Activated B cell treated with CpG ODN at 0.5 μM for 24 hours (primary cell): Measurements from ENCODE around the gene NKX6-2. TPM values are rescaled to one million over a fixed set of nuclear protein-coding genes. Genes with fewer than 3 reads are reported as not detected.
"Not testable (repeated sequence)": the region's sequence is repeated elsewhere in the genome, so short reads cannot be mapped to it uniquely, and the experiment has no call there.

Experiments
- ATAC-seq: fragments of 200-7000 bp; cut with Tn5 transposase; one replicate; pipeline ENCODE4 v1.10.0; 2021; ENCODE audit warnings: low read depth, mild to moderate bottlenecking, moderate library complexity
- CTCF ChIA-PET: fragments of 350-600 bp; sonication (Branson Sonifier 250); formaldehyde crosslinking; loops from one replicate; lab custom pipeline; 2021; ENCODE audit warnings: antibody characterized with exemption; lab: Charles Lee
- POLR2A ChIA-PET: fragments of 350-600 bp; sonication (Branson Sonifier 250); formaldehyde crosslinking; loops from one replicate; lab custom pipeline; 2021; ENCODE audit warnings: antibody characterized with exemption; lab: Charles Lee
- DNase-seq: peaks from one replicate; pipeline ENCODE4 v3.0.0; 2022
- H3K27ac Mint-ChIP-seq: one replicate; pipeline ENCODE4 v1.8.0; 2020; ENCODE audit warnings: mixed read lengths
- H3K27me3 Mint-ChIP-seq: one replicate; pipeline ENCODE4 v1.8.0; 2021; ENCODE audit warnings: mixed read lengths
- H3K36me3 Mint-ChIP-seq: one replicate; pipeline ENCODE4 v1.8.0; 2021; ENCODE audit warnings: low read depth, mixed read lengths
- H3K4me1 Mint-ChIP-seq: one replicate; pipeline ENCODE4 v1.8.0; 2021; ENCODE audit warnings: mixed read lengths
- H3K4me3 Mint-ChIP-seq: one replicate; pipeline ENCODE4 v1.8.0; 2020; ENCODE audit warnings: mild to moderate bottlenecking, mixed read lengths
- H3K9me3 Mint-ChIP-seq: one replicate; pipeline ENCODE4 v1.8.0; 2020; ENCODE audit warnings: mixed read lengths
- intact Hi-C: fragments of 100-400 bp; cut with micrococcal nuclease; formaldehyde crosslinking; loops from one replicate; pipeline ENCODE4 v1.15.1; 2024
- total RNA-seq: library from RNA; stranded (reverse); gene quantifications from 2 replicates; pipeline ENCODE4 v1.2.3, GENCODE V29; 2022
- TF ChIP-seq, protein P1 (sequence below): fragments of 200-600 bp; IDR thresholded peaks from one replicate; pipeline ENCODE4 v1.8.0; 2022; ENCODE audit warnings: antibody characterized with exemption, mild to moderate bottlenecking

NKX6-2 gene
- total RNA-seq, 1 donor from 2014 or later: not detected

DNA sequence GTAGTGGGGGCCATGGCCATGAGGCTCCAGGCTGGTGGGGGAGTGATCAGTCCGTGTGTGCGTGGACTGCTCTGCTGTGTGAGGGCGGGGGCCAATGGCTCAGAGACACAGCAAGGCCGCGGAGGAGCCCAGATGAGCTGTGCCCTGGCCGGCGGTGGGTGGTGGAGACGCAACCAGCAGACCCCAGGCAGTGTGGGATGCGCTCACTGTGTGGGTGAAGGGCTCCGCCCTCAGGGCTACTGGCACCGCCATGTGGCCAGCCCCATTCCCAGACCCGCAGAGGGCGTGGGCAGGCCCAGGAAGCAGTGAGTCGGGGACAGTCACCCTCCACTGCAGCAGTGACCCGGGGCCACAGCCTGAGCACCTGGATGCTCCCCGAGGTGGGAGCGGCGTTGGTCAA lies 9.1 kb downstream of the NKX6-2 start:
- intact Hi-C loops: no loop called here
- Mint-ChIP-seq H3K4me3 (no peak overlapping the region), H3K27me3 (no peaks in the 10 kb centered on the region), H3K9me3 (no peaks in the 10 kb centered on the region), H3K27ac (no peak overlapping the region), H3K36me3 (peaks cover 49% of the 10 kb centered on the region), H3K4me1 (no peaks in the 10 kb centered on the region)
- ChIA-PET POLR2A (no interaction called here), CTCF (no interaction called here)
- no peak for DNase-seq
- TF ChIP-seq, protein P1, sequence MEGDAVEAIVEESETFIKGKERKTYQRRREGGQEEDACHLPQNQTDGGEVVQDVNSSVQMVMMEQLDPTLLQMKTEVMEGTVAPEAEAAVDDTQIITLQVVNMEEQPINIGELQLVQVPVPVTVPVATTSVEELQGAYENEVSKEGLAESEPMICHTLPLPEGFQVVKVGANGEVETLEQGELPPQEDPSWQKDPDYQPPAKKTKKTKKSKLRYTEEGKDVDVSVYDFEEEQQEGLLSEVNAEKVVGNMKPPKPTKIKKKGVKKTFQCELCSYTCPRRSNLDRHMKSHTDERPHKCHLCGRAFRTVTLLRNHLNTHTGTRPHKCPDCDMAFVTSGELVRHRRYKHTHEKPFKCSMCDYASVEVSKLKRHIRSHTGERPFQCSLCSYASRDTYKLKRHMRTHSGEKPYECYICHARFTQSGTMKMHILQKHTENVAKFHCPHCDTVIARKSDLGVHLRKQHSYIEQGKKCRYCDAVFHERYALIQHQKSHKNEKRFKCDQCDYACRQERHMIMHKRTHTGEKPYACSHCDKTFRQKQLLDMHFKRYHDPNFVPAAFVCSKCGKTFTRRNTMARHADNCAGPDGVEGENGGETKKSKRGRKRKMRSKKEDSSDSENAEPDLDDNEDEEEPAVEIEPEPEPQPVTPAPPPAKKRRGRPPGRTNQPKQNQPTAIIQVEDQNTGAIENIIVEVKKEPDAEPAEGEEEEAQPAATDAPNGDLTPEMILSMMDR: no peak
- no peak for ATAC-seq

DNA sequence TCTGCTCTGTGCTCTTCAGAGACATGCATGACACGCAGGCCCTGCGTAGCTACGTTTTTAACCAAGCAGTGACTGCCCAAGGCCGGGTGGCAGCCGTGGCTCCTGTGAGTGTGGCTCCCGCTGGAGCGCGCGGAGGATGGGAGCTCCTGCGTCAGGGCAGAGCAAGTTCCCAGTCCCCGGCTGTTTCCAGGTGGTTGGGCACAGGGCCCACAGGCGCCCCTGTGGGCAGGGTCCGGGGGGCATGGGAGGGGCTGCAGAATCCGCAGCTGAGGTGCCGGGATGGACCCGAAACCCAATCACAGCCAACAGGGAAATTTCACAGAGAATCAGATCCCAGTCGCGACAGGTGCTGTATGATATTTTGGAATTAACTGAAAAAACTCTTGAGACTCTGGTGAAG lies 9.8 kb downstream of the NKX6-2 start:
- DNase-seq (no peak), ATAC-seq (no peak)
- intact Hi-C loops: no loop called here
- H3K4me3 Mint-ChIP-seq: no peak overlapping the region
- CTCF ChIA-PET: no interaction called here
- POLR2A ChIA-PET: no interaction called here
- H3K27ac Mint-ChIP-seq: no peak overlapping the region
- H3K4me1 Mint-ChIP-seq: no peaks in the 10 kb centered on the region
- H3K36me3 Mint-ChIP-seq: peaks cover 47% of the 10 kb centered on the region
- H3K9me3 Mint-ChIP-seq: no peaks in the 10 kb centered on the region
- TF ChIP-seq, protein P1: no peak
- no peaks in the 10 kb centered on the region for H3K27me3 Mint-ChIP-seq

DNA sequence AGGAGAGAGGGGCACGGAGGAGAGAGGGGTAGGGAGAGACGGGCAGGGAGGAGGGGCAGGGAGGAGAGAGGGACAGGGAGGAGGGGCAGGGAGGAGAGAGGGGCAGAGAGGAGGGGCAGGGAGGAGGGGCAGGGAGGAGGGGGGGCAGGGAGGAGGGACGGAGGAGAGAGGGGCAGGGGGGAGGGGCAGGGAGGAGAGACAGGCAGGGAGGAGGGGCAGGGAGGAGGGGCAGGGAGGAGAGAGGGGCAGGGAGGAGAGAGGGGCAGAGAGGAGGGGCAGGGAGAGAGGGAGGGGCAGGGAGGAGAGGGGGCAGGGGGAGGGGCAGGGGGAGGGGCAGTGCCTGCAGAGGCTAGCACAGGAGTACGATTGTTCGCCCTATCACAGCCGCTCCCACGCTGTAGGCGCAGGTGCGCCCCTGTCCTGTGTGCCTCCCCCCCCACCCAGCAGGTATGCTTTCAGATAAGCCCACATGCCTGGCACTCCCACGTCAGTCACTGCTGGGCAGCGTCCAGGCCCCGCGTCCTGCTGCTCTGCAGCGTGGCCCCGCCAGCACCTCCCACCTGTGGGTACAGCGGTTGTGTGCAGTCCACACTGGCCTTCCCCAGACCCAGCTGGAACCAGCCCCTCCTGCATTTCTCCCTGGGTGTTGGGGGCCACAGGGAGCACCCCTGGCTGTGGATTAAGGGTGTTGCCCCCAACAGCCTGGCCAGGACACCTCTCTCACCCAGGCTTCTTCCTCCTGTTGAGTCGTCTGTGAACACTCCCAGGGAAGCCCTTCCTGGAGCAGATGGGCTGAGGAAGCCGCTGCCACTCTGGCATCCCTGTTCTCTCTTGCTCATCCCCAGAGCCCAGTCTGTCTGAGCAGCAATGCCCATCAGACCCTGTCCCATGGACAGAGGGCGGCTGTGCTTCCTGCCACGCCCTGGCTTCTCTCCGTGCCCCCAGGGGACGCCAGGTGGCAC lies 10.8 kb downstream of the NKX6-2 start:
- intact Hi-C loops: no loop called here
- no peaks in the 10 kb centered on the region for H3K27me3 Mint-ChIP-seq
- H3K27ac Mint-ChIP-seq: no peak overlapping the region
- no peak overlapping the region for H3K4me3 Mint-ChIP-seq
- peaks cover 52% of the 10 kb centered on the region for H3K36me3 Mint-ChIP-seq
- H3K9me3 Mint-ChIP-seq: no peaks in the 10 kb centered on the region
- ChIA-PET POLR2A (no interaction called here), CTCF (no interaction called here)
- no peaks in the 10 kb centered on the region for H3K4me1 Mint-ChIP-seq
- TF ChIP-seq, protein P1: no peak
- ATAC-seq: no peak
- no peak for DNase-seq

DNA sequence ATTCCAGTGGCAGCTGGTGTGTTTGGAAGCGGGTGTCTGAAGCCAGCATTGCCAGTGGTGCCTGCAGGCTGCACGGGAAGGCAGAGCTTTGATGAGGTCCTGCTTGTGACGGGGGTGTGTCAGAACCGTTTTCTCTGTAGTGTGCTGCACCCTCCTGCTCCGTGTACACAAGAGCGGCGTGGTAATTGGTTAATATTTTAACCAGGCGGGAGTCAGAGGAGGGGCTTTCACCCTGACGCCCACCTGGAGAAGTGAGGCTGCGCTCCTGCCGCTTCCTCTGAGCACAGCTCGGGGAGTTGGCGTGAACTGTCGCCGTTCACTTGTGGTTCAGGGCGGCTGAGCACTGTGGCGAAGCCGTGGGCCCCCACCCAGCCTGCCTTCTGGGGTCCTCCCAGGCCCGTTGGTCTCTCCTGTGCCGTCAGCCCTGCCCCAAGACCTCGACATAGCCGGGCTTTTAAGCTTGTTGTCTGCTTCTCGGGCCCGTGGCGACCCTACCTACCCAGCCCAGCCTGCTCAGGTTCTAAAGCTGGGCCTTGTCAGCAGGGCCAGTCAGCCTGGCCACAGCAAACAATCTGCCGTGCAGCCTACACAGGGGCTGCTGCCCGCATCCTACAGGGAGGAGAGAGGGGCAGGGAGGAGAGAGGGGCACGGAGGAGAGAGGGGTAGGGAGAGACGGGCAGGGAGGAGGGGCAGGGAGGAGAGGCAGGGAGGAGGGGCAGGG lies 11.6 kb downstream of the NKX6-2 start:
- Mint-ChIP-seq H3K36me3 (peaks cover 45% of the 10 kb centered on the region), H3K27me3 (no peaks in the 10 kb centered on the region), H3K4me1 (no peaks in the 10 kb centered on the region), H3K9me3 (no peaks in the 10 kb centered on the region), H3K27ac (no peak overlapping the region), H3K4me3 (no peak overlapping the region)
- intact Hi-C loops: no loop called here
- POLR2A ChIA-PET: no interaction called here
- no peak for ATAC-seq
- no peak for DNase-seq
- CTCF ChIA-PET: no interaction called here
- TF ChIP-seq, protein P1: no peak

DNA sequence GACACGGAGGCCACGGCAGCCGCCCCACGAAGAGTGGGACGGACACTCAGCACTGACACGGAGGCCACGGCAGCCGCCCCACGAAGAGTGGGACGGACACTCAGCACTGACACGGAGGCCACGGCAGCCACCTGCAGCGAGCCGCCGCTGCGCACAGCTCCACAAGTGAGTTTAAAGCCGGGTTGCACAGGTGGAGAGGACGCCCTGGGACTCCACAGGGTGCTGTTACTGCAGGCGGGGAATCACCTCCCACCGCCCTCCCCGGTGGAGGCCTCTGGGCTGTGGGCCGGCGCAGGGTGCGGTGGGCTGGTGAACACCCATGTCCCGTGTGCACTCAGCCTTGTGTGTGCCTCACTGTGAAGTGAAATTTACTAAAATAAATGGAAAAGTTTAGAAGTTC lies 13.1 kb downstream of the NKX6-2 start:
- POLR2A ChIA-PET, H3K9me3 Mint-ChIP-seq, H3K4me3 Mint-ChIP-seq, ATAC-seq, DNase-seq, H3K27ac Mint-ChIP-seq, H3K27me3 Mint-ChIP-seq, intact Hi-C loops, CTCF ChIA-PET, H3K4me1 Mint-ChIP-seq: not testable (repeated sequence)
- peaks cover 50% of the 10 kb centered on the region for H3K36me3 Mint-ChIP-seq
